ENCODE measurements around the gene CFAP91. TPM values are rescaled to one million over a fixed set of nuclear protein-coding genes. Genes with fewer than 3 reads are reported as not detected.

Gene CFAP91
- total and polyA plus RNA-seq, 9 donors: 5.3 to 47.9 (median 11.4) TPM

GRCh38 chr3:119700920-119701734 is 1.7 kb upstream of the CFAP91 start:
- H3K9me3 ChIP-seq: no peaks in the 10 kb centered on the region
- peak in 1 of 5 donors; percentile 21 for DNase-seq
- H3K4me3 ChIP-seq: no peak overlapping the region
- no peaks in the 10 kb centered on the region for H3K36me3 ChIP-seq
- intact Hi-C loops (cut with DNase I): no loop called here
- TF ChIP-seq POLR2A (IDR thresholded peaks at IDR 0.05): no peak
- no peak for TF ChIP-seq EP300 (IDR thresholded peaks at IDR 0.05)
- no peak for TF ChIP-seq CTCF (IDR thresholded peaks at IDR 0.05)
- no peaks in the 10 kb centered on the region for H3K27me3 ChIP-seq
- 84 to 94% (median 84%) methylated on average over 9 to 22 of the region's 22 CpGs for WGBS, 3 donors
- no peak overlapping the region for H3K27ac ChIP-seq
- peaks cover 2% of the 10 kb centered on the region for H3K4me1 ChIP-seq (ENCODE audit: insufficient read depth)

DNA sequence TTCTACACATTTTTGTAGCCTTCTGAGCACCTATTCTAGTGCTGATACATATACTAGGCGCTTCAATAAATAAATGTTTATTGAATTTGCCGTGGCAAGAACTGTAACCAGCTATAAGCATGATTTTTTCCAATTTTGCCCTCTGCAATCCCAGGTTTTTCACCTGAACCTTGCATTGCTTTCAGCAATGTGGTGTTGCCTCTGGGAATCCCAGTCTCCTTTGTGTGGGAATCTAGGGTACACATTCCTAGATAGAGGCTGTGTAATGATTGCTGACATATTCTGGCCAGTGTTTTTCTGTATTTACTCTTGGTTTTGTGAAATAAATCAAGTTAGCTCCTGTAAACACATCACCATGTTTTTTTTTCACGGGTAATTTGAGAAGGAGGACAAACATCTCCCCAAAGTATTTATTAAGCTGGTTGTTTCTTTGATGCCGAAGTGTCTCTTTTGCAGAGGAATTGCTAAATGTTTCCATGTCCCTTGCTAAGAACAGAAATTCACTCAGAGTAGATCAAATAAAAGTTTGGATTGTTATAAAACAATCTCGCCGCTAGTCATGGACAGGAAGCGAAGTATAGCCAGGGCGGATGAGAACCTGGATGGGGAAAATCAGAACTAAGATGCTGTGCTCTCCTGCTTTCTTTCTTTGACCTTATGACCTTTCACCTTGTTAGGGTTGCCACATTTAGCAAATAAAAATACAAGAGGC is 1.2 kb downstream of the CFAP91 start:
- peak overlapping the region in 1 of 2 donors; percentile 75 for H3K27ac ChIP-seq

GRCh38 chr3:119715105-119715504 is 12.3 kb downstream of the CFAP91 start:
- no peaks in the 10 kb centered on the region for H3K36me3 ChIP-seq
- TF ChIP-seq CTCF (IDR thresholded peaks at IDR 0.05): no peak
- no peak for DNase-seq
- H3K9me3 ChIP-seq: no peaks in the 10 kb centered on the region
- 97 to 99% (median 97%) methylated on average over 2 of the region's 2 CpGs for WGBS, 3 donors
- intact Hi-C loops (cut with DNase I): no loop called here
- no peak overlapping the region for H3K4me3 ChIP-seq
- no peaks in the 10 kb centered on the region for H3K27me3 ChIP-seq
- no peak overlapping the region for H3K27ac ChIP-seq
- H3K4me1 ChIP-seq (ENCODE audit: insufficient read depth): peaks cover 7% of the 10 kb centered on the region

More for the DNA sequence above, 1.2 kb downstream of the CFAP91 start:
- WGBS, 3 donors: 11 to 28% (median 20%) methylated on average over 8 of the region's 8 CpGs
- Histone ChIP-seq H3K4me3 (peak overlapping the region; percentile 55), H3K36me3 (no peaks in the 10 kb centered on the region), H3K4me1 (ENCODE audit: insufficient read depth) (peaks cover 2% of the 10 kb centered on the region), H3K27me3 (no peaks in the 10 kb centered on the region), H3K9me3 (no peaks in the 10 kb centered on the region)
- TF ChIP-seq CTCF (IDR thresholded peaks at IDR 0.05) (no peak), EP300 (IDR thresholded peaks at IDR 0.05) (no peak), POLR2A (IDR thresholded peaks at IDR 0.05) (no peak)
- intact Hi-C loops (cut with DNase I): no loop called here
- no peak for DNase-seq

GRCh38 chr3:119716998-119717397 is 14.2 kb downstream of the CFAP91 start:
- no peak for TF ChIP-seq EP300 (IDR thresholded peaks at IDR 0.05)
- no peak for TF ChIP-seq POLR2A (IDR thresholded peaks at IDR 0.05)
- no peak for TF ChIP-seq CTCF (IDR thresholded peaks at IDR 0.05)
- H3K36me3 ChIP-seq: no peaks in the 10 kb centered on the region
- peaks cover 7% of the 10 kb centered on the region for H3K4me1 ChIP-seq (ENCODE audit: insufficient read depth)
- no peaks in the 10 kb centered on the region for H3K27me3 ChIP-seq
- H3K27ac ChIP-seq: no peak overlapping the region
- WGBS, 3 donors: 26 to 61% (median 29%) methylated on average over 3 of the region's 3 CpGs
- intact Hi-C loops (cut with DNase I): no loop called here
- H3K9me3 ChIP-seq: no peaks in the 10 kb centered on the region
- H3K4me3 ChIP-seq: no peak overlapping the region
- DNase-seq: peak in 4 of 5 donors; percentile 19 to 48 (median 32)
